Epithelial cell of esophagus (primary cell): Measurements from ENCODE around the gene RAB15.

Experiments
- DNase-seq: peaks from one replicate; pipeline ENCODE4 v3.0.0; 2010; ENCODE audit warnings: low read depth
- H3K4me3 ChIP-seq: 2 replicates; pipeline ENCODE4 v1.5.1; 2011; ENCODE audit warnings: mild to moderate bottlenecking, low read length, control low read depth
- TF ChIP-seq, protein P1 (sequence below): IDR thresholded peaks from 2 replicates; pipeline ENCODE4 v1.5.1; 2011; ENCODE audit warnings: low read depth, mild to moderate bottlenecking, low read length, control low read depth, inconsistent platforms; ENCODE audit not compliant: insufficient read depth; ENCODE audit errors: missing control alignments

RAB15 gene

DNA sequence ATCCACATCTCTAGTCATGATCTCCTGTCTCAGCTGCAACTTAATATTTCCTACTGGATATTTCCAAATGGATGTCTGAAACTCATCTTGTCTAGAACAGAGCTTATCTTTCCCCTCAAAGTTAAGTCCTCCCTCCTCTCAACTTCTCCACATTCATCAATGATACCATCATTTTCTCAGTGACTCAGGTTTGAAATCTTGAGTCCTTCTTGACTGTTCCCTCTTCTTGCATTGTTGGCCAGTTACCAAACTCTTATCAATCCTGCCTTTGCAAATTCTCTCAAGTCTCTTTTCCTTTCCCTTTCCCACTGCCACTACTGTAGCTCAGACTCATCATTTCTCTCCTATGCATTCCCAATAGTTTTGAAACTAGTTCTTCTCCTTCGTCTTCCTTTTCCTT, 72.2 kb downstream of the RAB15 start:
- TF ChIP-seq, protein P1, sequence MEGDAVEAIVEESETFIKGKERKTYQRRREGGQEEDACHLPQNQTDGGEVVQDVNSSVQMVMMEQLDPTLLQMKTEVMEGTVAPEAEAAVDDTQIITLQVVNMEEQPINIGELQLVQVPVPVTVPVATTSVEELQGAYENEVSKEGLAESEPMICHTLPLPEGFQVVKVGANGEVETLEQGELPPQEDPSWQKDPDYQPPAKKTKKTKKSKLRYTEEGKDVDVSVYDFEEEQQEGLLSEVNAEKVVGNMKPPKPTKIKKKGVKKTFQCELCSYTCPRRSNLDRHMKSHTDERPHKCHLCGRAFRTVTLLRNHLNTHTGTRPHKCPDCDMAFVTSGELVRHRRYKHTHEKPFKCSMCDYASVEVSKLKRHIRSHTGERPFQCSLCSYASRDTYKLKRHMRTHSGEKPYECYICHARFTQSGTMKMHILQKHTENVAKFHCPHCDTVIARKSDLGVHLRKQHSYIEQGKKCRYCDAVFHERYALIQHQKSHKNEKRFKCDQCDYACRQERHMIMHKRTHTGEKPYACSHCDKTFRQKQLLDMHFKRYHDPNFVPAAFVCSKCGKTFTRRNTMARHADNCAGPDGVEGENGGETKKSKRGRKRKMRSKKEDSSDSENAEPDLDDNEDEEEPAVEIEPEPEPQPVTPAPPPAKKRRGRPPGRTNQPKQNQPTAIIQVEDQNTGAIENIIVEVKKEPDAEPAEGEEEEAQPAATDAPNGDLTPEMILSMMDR = no peak
- H3K4me3 ChIP-seq = no peak overlapping the region
- no peak for DNase-seq
